Prostate gland (tissue), 2 donors: ENCODE measurements around the gene DOK4.

Experiments
- POLR2AphosphoS5 ChIP-seq: sonication (generic); formaldehyde crosslinking; IDR thresholded peaks from one replicate; pipeline ENCODE4 v1.6.1; 2017; ENCODE audit warnings: antibody characterized with exemption
- TF ChIP-seq, protein P1 (sequence below), 4 experiments: fragments of 200-600 bp in 2 of 4; fragments of 450-650 bp in 2 of 4; sonication (generic) in 2 of 4; IDR thresholded peaks; 1 replicate in 3 of 4; 2 replicates in 1 of 4; pipeline ENCODE4 v1.5.1; 2016 to 2019; ENCODE audit warnings: antibody characterized with exemption in 4 of 4, mild to moderate bottlenecking in 2 of 4, moderate library complexity in 2 of 4

GRCh38 chr16:57497121-57497520, 10.8 kb upstream of the DOK4 start:
- TF ChIP-seq, protein P1, sequence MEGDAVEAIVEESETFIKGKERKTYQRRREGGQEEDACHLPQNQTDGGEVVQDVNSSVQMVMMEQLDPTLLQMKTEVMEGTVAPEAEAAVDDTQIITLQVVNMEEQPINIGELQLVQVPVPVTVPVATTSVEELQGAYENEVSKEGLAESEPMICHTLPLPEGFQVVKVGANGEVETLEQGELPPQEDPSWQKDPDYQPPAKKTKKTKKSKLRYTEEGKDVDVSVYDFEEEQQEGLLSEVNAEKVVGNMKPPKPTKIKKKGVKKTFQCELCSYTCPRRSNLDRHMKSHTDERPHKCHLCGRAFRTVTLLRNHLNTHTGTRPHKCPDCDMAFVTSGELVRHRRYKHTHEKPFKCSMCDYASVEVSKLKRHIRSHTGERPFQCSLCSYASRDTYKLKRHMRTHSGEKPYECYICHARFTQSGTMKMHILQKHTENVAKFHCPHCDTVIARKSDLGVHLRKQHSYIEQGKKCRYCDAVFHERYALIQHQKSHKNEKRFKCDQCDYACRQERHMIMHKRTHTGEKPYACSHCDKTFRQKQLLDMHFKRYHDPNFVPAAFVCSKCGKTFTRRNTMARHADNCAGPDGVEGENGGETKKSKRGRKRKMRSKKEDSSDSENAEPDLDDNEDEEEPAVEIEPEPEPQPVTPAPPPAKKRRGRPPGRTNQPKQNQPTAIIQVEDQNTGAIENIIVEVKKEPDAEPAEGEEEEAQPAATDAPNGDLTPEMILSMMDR (IDR thresholded peaks at IDR 0.05): no peak
- no peak for TF ChIP-seq POLR2AphosphoS5
